Suprapubic skin (tissue), 4 donors: ENCODE results near the gene ADAMTS3. TPM values are rescaled to one million over a fixed set of nuclear protein-coding genes. Genes with fewer than 3 reads are reported as not detected.

Source experiments
- DNase-seq, 2 donors: peaks; one replicate each; pipeline ENCODE4 v3.0.0-alpha.2; 2019; ENCODE audit warnings: low spot score in 2 of 2
- H3K27ac ChIP-seq: fragments of 200-600 bp; sonication (generic); one replicate; pipeline ENCODE4 v1.5.1; 2019
- H3K27me3 ChIP-seq: fragments of 200-600 bp; sonication (generic); one replicate; pipeline ENCODE4 v1.5.1; 2019
- H3K36me3 ChIP-seq: fragments of 200-600 bp; sonication (generic); one replicate; pipeline ENCODE4 v1.5.1; 2019
- H3K4me1 ChIP-seq: fragments of 200-600 bp; sonication (generic); one replicate; pipeline ENCODE4 v1.5.1; 2019
- H3K4me3 ChIP-seq: fragments of 200-600 bp; sonication (generic); one replicate; pipeline ENCODE4 v1.5.1; 2019; ENCODE audit warnings: mild to moderate bottlenecking
- H3K9me3 ChIP-seq: fragments of 200-600 bp; sonication (generic); one replicate; pipeline ENCODE4 v1.5.1; 2019
- EP300 ChIP-seq: sonication (generic); formaldehyde crosslinking; IDR thresholded peaks from one replicate; pipeline ENCODE4 v1.6.1; 2017; ENCODE audit warnings: antibody characterized with exemption
- POLR2A ChIP-seq, 2 donors: fragments of 450-650 bp; IDR thresholded peaks; one replicate each; pipeline ENCODE4 v1.6.1; 2017; ENCODE audit warnings: antibody characterized with exemption in 2 of 2, mild to moderate bottlenecking in 2 of 2, moderate library complexity in 2 of 2
- POLR2AphosphoS5 ChIP-seq, 3 donors: sonication (generic); formaldehyde crosslinking; IDR thresholded peaks; one replicate each; pipeline ENCODE4 v1.6.1; 2017; ENCODE audit warnings: antibody characterized with exemption in 3 of 3
- WGBS: methylation state at CpG from one replicate; pipeline ENCODE4 v1.1.5; 2018; 5-methylcytosine and 5-hydroxymethylcytosine counted together
- total RNA-seq, 4 donors: library from RNA; depleted of rRNA; stranded (reverse); fragments of >200 nt; gene quantifications; one replicate each; pipeline ENCODE4 v1.1.0, GENCODE V29; 2016
- TF ChIP-seq, protein P1 (sequence below), 2 donors: fragments of 200-600 bp in 1 of 2; fragments of 450-650 bp in 1 of 2; sonication (generic) in 1 of 2; IDR thresholded peaks; one replicate each; pipeline ENCODE4 v1.5.1; 2016 to 2019; ENCODE audit warnings: antibody characterized with exemption in 2 of 2, mild to moderate bottlenecking in 1 of 2, moderate library complexity in 1 of 2

ADAMTS3 gene
- total RNA-seq, 4 donors from 2014 or later, result 0.21 to 0.80 (median 0.70) TPM

DNA sequence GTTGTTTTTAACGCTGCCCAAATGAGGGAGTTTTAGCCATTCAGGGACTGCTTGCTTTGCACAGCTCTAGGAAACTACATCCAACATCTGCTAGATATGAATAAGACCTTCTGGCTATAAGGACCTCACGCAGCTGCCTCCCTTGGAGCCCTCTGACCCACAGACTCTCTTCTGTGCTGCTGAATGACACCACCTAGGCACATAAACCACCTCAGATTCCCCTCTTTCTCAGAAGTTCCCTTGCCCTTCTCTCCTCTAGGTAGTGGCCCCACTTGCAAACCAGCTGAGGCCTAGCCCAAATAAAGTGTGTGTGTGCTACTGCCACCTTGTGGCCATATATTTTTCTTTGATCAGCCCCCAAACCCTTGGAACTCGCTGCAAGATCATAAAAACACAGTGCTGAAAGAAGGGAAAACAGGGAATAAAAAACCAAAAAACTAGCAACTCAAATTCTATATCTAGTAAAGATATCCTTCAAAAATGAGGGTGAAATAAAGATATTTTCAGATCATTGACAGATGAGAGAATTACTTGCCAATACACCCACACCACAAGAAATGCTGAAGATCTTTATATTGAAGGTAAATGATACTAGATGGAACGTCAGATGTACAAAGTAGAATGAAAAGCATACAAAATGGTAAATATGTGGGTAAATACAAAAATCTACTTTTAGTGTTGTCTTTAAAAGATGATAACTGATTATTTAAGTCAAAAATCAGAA lies 265.9 kb downstream of the ADAMTS3 start:
- no peaks in the 10 kb centered on the region for H3K27me3 ChIP-seq
- H3K36me3 ChIP-seq, result no peaks in the 10 kb centered on the region
- H3K9me3 ChIP-seq, result no peaks in the 10 kb centered on the region
- no peak overlapping the region for H3K27ac ChIP-seq
- no peak overlapping the region for H3K4me3 ChIP-seq
- H3K4me1 ChIP-seq, result no peaks in the 10 kb centered on the region
- no peak for DNase-seq
- 73% methylated on average over 4 of the region's 4 CpGs for WGBS
- TF ChIP-seq, protein P1, sequence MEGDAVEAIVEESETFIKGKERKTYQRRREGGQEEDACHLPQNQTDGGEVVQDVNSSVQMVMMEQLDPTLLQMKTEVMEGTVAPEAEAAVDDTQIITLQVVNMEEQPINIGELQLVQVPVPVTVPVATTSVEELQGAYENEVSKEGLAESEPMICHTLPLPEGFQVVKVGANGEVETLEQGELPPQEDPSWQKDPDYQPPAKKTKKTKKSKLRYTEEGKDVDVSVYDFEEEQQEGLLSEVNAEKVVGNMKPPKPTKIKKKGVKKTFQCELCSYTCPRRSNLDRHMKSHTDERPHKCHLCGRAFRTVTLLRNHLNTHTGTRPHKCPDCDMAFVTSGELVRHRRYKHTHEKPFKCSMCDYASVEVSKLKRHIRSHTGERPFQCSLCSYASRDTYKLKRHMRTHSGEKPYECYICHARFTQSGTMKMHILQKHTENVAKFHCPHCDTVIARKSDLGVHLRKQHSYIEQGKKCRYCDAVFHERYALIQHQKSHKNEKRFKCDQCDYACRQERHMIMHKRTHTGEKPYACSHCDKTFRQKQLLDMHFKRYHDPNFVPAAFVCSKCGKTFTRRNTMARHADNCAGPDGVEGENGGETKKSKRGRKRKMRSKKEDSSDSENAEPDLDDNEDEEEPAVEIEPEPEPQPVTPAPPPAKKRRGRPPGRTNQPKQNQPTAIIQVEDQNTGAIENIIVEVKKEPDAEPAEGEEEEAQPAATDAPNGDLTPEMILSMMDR (IDR thresholded peaks at IDR 0.05), result peak in 1 of 2 donors; percentile 47
- TF ChIP-seq POLR2A (IDR thresholded peaks at IDR 0.05), result no peak

DNA sequence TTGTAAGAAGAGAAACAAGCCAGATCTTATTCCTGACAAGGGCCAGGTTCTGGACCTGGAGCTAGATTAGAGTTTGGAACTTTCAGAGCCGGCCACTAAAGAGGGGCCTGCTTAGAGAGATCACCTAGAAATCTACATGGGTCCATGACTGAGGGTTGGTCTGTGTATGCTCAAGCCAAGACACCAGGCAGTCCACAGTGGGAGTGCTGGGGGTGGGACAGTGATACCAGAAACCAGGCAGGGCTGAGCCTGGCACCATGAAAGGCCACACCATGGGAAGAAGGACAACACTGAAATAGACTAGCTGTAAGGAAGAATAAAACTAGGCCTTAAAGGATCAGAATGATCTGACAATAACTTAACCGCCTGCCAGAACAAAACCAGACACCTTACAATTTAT lies 267.3 kb downstream of the ADAMTS3 start:
- Histone ChIP-seq H3K4me1 (no peaks in the 10 kb centered on the region), H3K4me3 (no peak overlapping the region), H3K36me3 (no peaks in the 10 kb centered on the region), H3K27ac (no peak overlapping the region), H3K27me3 (no peaks in the 10 kb centered on the region), H3K9me3 (no peaks in the 10 kb centered on the region)
- no peak for DNase-seq
- 92% methylated on average over 2 of the region's 2 CpGs for WGBS
- TF ChIP-seq, protein P1 (IDR thresholded peaks at IDR 0.05), result no peak
- no peak for TF ChIP-seq POLR2AphosphoS5 (IDR thresholded peaks at IDR 0.05)
- TF ChIP-seq EP300, result no peak
- TF ChIP-seq POLR2A (IDR thresholded peaks at IDR 0.05), result no peak

DNA sequence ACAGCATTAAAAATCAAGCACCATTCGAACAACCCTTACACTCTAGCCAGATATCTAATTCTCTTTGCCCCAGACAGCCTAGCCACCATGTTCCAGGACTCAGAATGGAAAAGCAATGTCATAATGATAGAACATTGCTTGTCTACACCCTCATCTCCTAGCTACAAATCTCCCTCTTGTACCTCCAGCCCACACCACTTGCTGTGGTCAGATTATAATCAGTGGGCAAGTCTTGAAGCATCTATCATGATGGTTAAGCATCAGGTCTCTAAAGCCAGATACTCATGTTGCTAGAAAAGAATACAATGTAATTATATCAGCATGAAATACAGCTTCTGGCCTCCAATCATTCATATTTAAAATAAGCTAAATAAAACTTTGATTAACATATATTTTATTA lies 268.9 kb downstream of the ADAMTS3 start:
- Histone ChIP-seq H3K9me3 (no peaks in the 10 kb centered on the region), H3K4me3 (no peak overlapping the region), H3K27me3 (no peaks in the 10 kb centered on the region), H3K36me3 (no peaks in the 10 kb centered on the region), H3K27ac (no peak overlapping the region), H3K4me1 (no peaks in the 10 kb centered on the region)
- DNase-seq, result no peak
- TF ChIP-seq POLR2A (IDR thresholded peaks at IDR 0.05) (no peak), EP300 (no peak), POLR2AphosphoS5 (IDR thresholded peaks at IDR 0.05) (no peak)
- TF ChIP-seq, protein P1 (IDR thresholded peaks at IDR 0.05), result no peak
- WGBS, result 87% methylated on average over 1 of the region's 1 CpG

DNA sequence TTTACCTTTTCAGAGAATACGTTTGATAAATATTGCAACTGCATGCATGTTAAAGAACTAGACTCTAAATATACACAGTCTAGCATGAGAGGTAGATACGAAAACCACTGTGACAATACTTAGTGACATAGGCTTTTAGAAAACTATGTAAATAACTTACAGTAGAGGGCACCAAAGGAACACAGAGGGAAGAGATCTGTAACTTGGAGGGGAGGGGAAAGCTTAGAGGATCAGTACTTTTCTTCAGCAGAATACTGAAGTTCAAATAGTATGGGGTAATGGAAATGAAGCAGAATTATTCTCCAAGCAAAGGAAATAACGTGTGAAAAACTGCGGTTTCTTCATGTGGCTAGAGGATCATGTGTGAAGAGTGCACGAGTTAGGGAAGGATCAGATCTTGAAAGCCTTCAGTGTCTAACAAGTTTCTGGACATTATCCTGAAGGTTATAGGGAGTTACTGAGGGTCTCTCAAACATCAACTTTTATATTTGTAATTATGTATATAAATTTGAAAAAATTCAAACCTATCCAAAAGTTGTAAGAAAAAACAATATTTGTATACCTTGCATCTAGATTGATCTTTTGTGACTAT lies 273.0 kb downstream of the ADAMTS3 start:
- H3K9me3 ChIP-seq, result no peaks in the 10 kb centered on the region
- H3K27me3 ChIP-seq, result no peaks in the 10 kb centered on the region
- H3K4me3 ChIP-seq, result no peak overlapping the region
- H3K4me1 ChIP-seq, result no peaks in the 10 kb centered on the region
- 20% methylated on average over 5 of the region's 5 CpGs for WGBS
- no peak overlapping the region for H3K27ac ChIP-seq
- H3K36me3 ChIP-seq, result no peaks in the 10 kb centered on the region
- DNase-seq, result no peak
- TF ChIP-seq, protein P1 (IDR thresholded peaks at IDR 0.05), result peak in 1 of 2 donors; percentile 33
- no peak for TF ChIP-seq POLR2AphosphoS5 (IDR thresholded peaks at IDR 0.05)

DNA sequence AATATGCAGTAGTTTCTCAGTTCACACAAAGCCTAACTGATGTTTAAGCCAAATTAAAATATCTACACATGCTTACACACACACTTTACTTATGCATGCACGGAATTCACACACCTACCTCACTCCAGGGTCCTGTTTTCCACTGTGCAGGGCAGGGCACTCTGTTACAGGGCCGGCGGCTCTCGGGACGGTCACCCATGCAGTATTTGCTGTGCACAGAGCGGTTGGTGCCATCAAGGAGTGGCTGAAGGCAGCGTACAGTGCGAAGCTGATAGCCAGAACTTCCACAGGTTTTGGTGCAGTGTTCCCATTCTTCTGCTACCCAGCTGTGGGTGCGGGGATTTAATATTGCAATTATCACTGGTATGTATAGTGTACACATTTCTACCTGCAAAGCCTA lies 278.3 kb downstream of the ADAMTS3 start:
- 91% methylated on average over 9 of the region's 9 CpGs for WGBS
- no peak for DNase-seq
- no peak overlapping the region for H3K4me3 ChIP-seq
- TF ChIP-seq, protein P1 (IDR thresholded peaks at IDR 0.05), result no peak
- TF ChIP-seq EP300 (no peak), POLR2AphosphoS5 (IDR thresholded peaks at IDR 0.05) (no peak), POLR2A (IDR thresholded peaks at IDR 0.05) (no peak)
- no peak overlapping the region for H3K27ac ChIP-seq
- no peaks in the 10 kb centered on the region for H3K4me1 ChIP-seq
- H3K27me3 ChIP-seq, result no peaks in the 10 kb centered on the region
- H3K9me3 ChIP-seq, result no peaks in the 10 kb centered on the region
- H3K36me3 ChIP-seq, result no peaks in the 10 kb centered on the region
